Fibroblast of pulmonary artery (primary cell): ENCODE data around the gene PLEKHG1.

Source experiments
- DNase-seq: peaks from one replicate; pipeline ENCODE4 v3.0.0-alpha.2; 2010; ENCODE audit warnings: low read depth
- H3K4me3 ChIP-seq: replicated peaks from 2 replicates; pipeline ENCODE4 v1.5.1; 2011; ENCODE audit warnings: low read depth, mild to moderate bottlenecking, control low read depth, low read length, moderate library complexity
- CTCF ChIP-seq: IDR thresholded peaks from 2 replicates; pipeline ENCODE4 v1.5.1; 2011; ENCODE audit warnings: mild to moderate bottlenecking, control low read depth, low read length, inconsistent platforms; ENCODE audit errors: missing control alignments

PLEKHG1 gene

GRCh38 chr6:150635906-150636514 is 36.3 kb downstream of the PLEKHG1 start:
- no peak for TF ChIP-seq CTCF
- no peak overlapping the region for H3K4me3 ChIP-seq
- no peak for DNase-seq

DNA sequence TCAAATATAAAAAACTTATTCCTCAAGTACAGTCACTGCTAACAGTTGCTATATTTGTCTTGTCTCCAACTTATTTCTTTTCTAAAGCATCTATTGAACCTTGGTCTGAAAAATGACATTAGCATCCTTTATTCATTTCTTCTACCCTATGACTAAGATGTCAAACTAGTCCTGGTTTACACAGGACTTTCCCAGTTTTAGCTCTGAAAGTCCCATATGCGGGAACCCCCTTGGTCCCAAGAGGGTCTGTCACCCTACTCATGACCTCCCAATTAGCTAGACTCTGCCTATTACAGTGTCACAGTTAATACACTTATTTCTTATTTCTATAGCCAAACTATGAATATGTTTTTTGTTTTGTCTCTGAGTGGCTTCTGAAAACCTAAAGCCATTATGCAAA is 37.1 kb downstream of the PLEKHG1 start:
- DNase-seq = no peak
- no peak overlapping the region for H3K4me3 ChIP-seq
- TF ChIP-seq CTCF = no peak

- TF ChIP-seq CTCF = no peak
- no peak overlapping the region for H3K4me3 ChIP-seq
- DNase-seq = no peak
These were observed 37.6 kb downstream of the PLEKHG1 start for GRCh38 chr6:150637266-150637665.

GRCh38 chr6:150638267-150638666 is 38.6 kb downstream of the PLEKHG1 start:
- TF ChIP-seq CTCF = no peak
- no peak overlapping the region for H3K4me3 ChIP-seq
- no peak for DNase-seq

- DNase-seq = no peak
- H3K4me3 ChIP-seq = no peak overlapping the region
- TF ChIP-seq CTCF = no peak
These were observed 39.1 kb downstream of the PLEKHG1 start for GRCh38 chr6:150638765-150639164.

DNA sequence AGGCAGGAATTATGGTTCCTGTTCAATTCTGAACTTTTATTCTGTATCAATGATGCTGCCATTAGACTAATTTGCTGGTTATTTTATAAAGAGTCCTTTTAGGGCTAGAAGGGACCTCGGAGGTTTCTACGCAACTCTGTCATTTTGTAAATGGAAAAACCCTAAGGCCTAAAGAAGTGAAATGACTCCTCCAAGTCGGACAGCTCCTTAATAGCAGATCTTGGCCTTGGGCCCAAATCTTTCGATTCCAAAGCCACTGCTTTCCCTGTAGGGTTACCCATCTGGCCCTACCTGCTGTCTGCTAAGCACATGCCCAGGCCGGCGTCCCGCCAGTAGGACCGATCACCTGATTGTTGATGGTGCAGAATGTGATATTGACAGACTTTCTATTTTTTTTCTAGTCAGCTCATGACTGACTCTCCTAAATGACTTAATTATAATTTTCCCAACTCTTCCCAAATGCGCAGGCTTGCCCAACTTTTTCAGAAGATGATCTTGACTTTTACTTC is 40.2 kb downstream of the PLEKHG1 start:
- DNase-seq = no peak
- no peak overlapping the region for H3K4me3 ChIP-seq
- TF ChIP-seq CTCF = no peak

GRCh38 chr6:150640556-150641209 is 41.0 kb downstream of the PLEKHG1 start:
- no peak for DNase-seq
- H3K4me3 ChIP-seq = no peak overlapping the region
- TF ChIP-seq CTCF = no peak
